Liver (tissue), 3 donors: Measurements from ENCODE around the gene CDC42BPB.

Experiments used
- ATF3 ChIP-seq: IDR thresholded peaks from 2 replicates; pipeline ENCODE4 v1.6.1; 2016; ENCODE audit warnings: antibody characterized with exemption
- CTCF ChIP-seq: fragments of 150-350 bp; IDR thresholded peaks from 2 replicates; pipeline ENCODE4 v1.5.1; 2017; ENCODE audit warnings: improper control_type of control experiment, low read depth, low read length; ENCODE audit not compliant: missing input control
- EGR1 ChIP-seq, 2 donors: IDR thresholded peaks; 2 replicates each; pipeline ENCODE4 v1.6.1; 2016 to 2018; ENCODE audit warnings: antibody characterized with exemption in 2 of 2, low read depth in 2 of 2
- GABPA ChIP-seq, 2 donors: IDR thresholded peaks in 1 of 2; conservative IDR thresholded peaks in 1 of 2; 2 replicates each; pipeline ENCODE4 v1.6.1; 2016; ENCODE audit warnings: antibody characterized with exemption in 2 of 2, mild to moderate bottlenecking in 1 of 2, moderate library complexity in 1 of 2
- HNF4A ChIP-seq, 2 donors: conservative IDR thresholded peaks; 2 replicates each; pipeline ENCODE4 v1.6.1; 2016; ENCODE audit warnings: antibody characterized with exemption in 2 of 2, mild to moderate bottlenecking in 2 of 2
- HNF4G ChIP-seq: IDR thresholded peaks from 2 replicates; pipeline ENCODE4 v1.6.1; 2016; ENCODE audit warnings: antibody characterized with exemption
- JUND ChIP-seq, 2 donors: IDR thresholded peaks; 2 replicates each; pipeline ENCODE4 v1.6.1; 2016; ENCODE audit warnings: antibody characterized with exemption in 2 of 2
- MAX ChIP-seq: IDR thresholded peaks from 2 replicates; pipeline ENCODE4 v1.6.1; 2016; ENCODE audit warnings: antibody characterized with exemption
- RAD21 ChIP-seq, 2 donors: IDR thresholded peaks; 2 replicates each; pipeline ENCODE4 v1.6.1; 2016; ENCODE audit warnings: antibody characterized with exemption in 2 of 2, mild to moderate bottlenecking in 2 of 2
- RXRA ChIP-seq, 2 donors: IDR thresholded peaks; 2 replicates each; pipeline ENCODE4 v1.6.1; 2017 to 2018; ENCODE audit warnings: antibody characterized with exemption in 2 of 2, mild to moderate bottlenecking in 1 of 2
- SP1 ChIP-seq: IDR thresholded peaks from 2 replicates; pipeline ENCODE4 v1.6.1; 2018; ENCODE audit warnings: antibody characterized with exemption, mild to moderate bottlenecking
- TAF1 ChIP-seq: conservative IDR thresholded peaks from 2 replicates; pipeline ENCODE4 v1.6.1; 2016; ENCODE audit warnings: antibody characterized with exemption, mild to moderate bottlenecking
- YY1 ChIP-seq: IDR thresholded peaks from 2 replicates; pipeline ENCODE4 v1.6.1; 2016; ENCODE audit warnings: antibody characterized with exemption, mild to moderate bottlenecking
- donor health status: healthy.
- donor health status: healthy.

DNA sequence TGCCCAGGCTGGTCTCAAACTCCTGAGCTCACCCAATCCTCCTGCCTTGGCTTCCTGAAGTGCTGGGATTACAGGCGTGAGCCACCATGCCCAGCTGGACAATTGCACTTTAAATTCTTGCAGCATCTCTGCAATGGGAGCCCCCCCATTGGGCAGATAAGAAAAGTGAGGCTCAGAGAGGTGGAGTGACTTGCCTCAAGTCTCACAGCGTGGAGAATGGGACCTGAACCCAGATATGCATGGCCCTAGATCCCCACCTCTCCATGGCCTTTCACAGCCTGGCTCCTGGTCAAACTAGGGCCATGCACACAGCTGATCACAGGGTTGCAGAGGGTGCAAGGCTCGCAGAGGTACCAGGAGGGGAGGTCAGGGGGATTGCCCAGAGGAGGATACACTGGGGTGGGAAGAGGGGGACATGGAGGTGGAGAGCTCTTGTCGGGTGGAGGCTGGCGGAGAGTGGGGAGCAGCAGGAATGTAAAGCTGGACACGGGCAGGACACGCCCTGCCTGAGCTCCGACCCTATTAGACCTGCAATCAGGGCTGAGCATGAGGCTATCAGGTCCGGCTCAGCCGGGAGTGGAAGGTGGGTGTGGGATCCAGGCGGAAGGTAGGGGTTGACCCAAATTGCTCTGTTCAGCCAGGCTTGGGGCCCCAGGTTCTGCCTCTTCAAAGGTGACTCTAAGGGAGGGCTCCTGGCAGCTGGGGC lies 44.1 kb upstream of the CDC42BPB start:
- TF ChIP-seq CTCF (no peak), ATF3 (no peak), JUND (IDR thresholded peaks at IDR 0.05) (no peak), TAF1 (no peak), HNF4G (no peak), EGR1 (IDR thresholded peaks at IDR 0.05; ENCODE audit: low read depth in 2 of 2) (no peak), HNF4A (conservative IDR thresholded peaks at IDR 0.05) (no peak), SP1 (no peak), MAX (no peak), RAD21 (IDR thresholded peaks at IDR 0.05) (no peak), RXRA (IDR thresholded peaks at IDR 0.05) (no peak), GABPA (IDR thresholded peaks at IDR 0.05 in 1 of 2, conservative IDR thresholded peaks at IDR 0.05 in 1 of 2) (no peak), YY1 (no peak)
